ENCODE data around the gene ADAMTS13.

ADAMTS13 gene

GRCh38 chr9:133495327-133496293 lies 73.4 kb downstream of the ADAMTS13 start:
- Histone ChIP-seq H3K4me1 (ENCODE audit: low read length) (no peaks in the 10 kb centered on the region), H3K4me2 (ENCODE audit: low read length) (no peak overlapping the region), H3K9ac (ENCODE audit: low read length) (no peak overlapping the region), H3K27ac (ENCODE audit: low read length) (no peak overlapping the region), H3K9me3 (ENCODE audit: insufficient read depth, low read length) (no peaks in the 10 kb centered on the region), H2AFZ (ENCODE audit: low read depth, low read length) (no peak overlapping the region), H3K79me2 (ENCODE audit: low read length) (no peaks in the 10 kb centered on the region), H3K27me3 (ENCODE audit: low read depth, low read length) (peaks cover under 1% of the 10 kb centered on the region), H4K20me1 (ENCODE audit: insufficient read depth, low read length) (no peaks in the 10 kb centered on the region), H3K36me3 (replicated peaks; ENCODE audit: low read depth, low read length) (no peaks in the 10 kb centered on the region), H3K4me3 (ENCODE audit: low read length) (no peak overlapping the region)
- no peak for TF ChIP-seq EZH2phosphoT487 (IDR thresholded peaks at IDR 0.05; ENCODE audit: low read depth)
- TF ChIP-seq CTCF (IDR thresholded peaks at IDR 0.05; ENCODE audit: low read depth, low read length): no peak

GRCh38 chr9:133496861-133497842 lies 75.0 kb downstream of the ADAMTS13 start:
- TF ChIP-seq CTCF (IDR thresholded peaks at IDR 0.05; ENCODE audit: low read depth, low read length): no peak
- no peak for TF ChIP-seq EZH2phosphoT487 (IDR thresholded peaks at IDR 0.05; ENCODE audit: low read depth)

GRCh38 chr9:133499132-133499891 lies 77.1 kb downstream of the ADAMTS13 start:
- Histone ChIP-seq H3K4me3 (ENCODE audit: low read length) (no peak overlapping the region), H3K4me1 (ENCODE audit: low read length) (no peaks in the 10 kb centered on the region), H3K27me3 (ENCODE audit: low read depth, low read length) (peaks cover 21% of the 10 kb centered on the region; the same call in 1 of the 2 replicates), H3K9me3 (ENCODE audit: insufficient read depth, low read length) (peaks cover 8% of the 10 kb centered on the region), H3K9ac (ENCODE audit: low read length) (no peak overlapping the region), H2AFZ (ENCODE audit: low read depth, low read length) (no peak overlapping the region), H4K20me1 (ENCODE audit: insufficient read depth, low read length) (no peaks in the 10 kb centered on the region), H3K27ac (ENCODE audit: low read length) (no peak overlapping the region), H3K4me2 (ENCODE audit: low read length) (no peak overlapping the region), H3K36me3 (replicated peaks; ENCODE audit: low read depth, low read length) (no peaks in the 10 kb centered on the region), H3K79me2 (ENCODE audit: low read length) (no peaks in the 10 kb centered on the region)
- TF ChIP-seq CTCF (IDR thresholded peaks at IDR 0.05; ENCODE audit: low read depth, low read length): no peak

More at GRCh38 chr9:133496861-133497842, 75.0 kb downstream of the ADAMTS13 start:
- no peaks in the 10 kb centered on the region for H3K4me1 ChIP-seq (ENCODE audit: low read length)
- no peak overlapping the region for H2AFZ ChIP-seq (ENCODE audit: low read depth, low read length)
- H4K20me1 ChIP-seq (ENCODE audit: insufficient read depth, low read length): no peaks in the 10 kb centered on the region
- no peak overlapping the region for H3K9ac ChIP-seq (ENCODE audit: low read length)
- no peak overlapping the region for H3K27ac ChIP-seq (ENCODE audit: low read length)
- H3K9me3 ChIP-seq (ENCODE audit: insufficient read depth, low read length): peaks cover 2% of the 10 kb centered on the region
- H3K4me2 ChIP-seq (ENCODE audit: low read length): no peak overlapping the region
- H3K36me3 ChIP-seq (replicated peaks; ENCODE audit: low read depth, low read length): no peaks in the 10 kb centered on the region
- peaks cover 11% of the 10 kb centered on the region; the same call in 1 of the 2 replicates for H3K27me3 ChIP-seq (ENCODE audit: low read depth, low read length)
- no peaks in the 10 kb centered on the region for H3K79me2 ChIP-seq (ENCODE audit: low read length)
- H3K4me3 ChIP-seq (ENCODE audit: low read length): no peak overlapping the region

Measured in OCI-LY3 (cell line).